Suprapubic skin (tissue), 4 donors: ENCODE measurements around the gene UNC119B. TPM values are rescaled to one million over a fixed set of nuclear protein-coding genes. Genes with fewer than 3 reads are reported as not detected.

Experiments used
- DNase-seq, 2 donors: peaks; one replicate each; pipeline ENCODE4 v3.0.0-alpha.2; 2019; ENCODE audit warnings: low spot score in 2 of 2
- H3K27ac ChIP-seq: fragments of 200-600 bp; sonication (generic); one replicate; pipeline ENCODE4 v1.5.1; 2019
- H3K27me3 ChIP-seq: fragments of 200-600 bp; sonication (generic); one replicate; pipeline ENCODE4 v1.5.1; 2019
- H3K36me3 ChIP-seq: fragments of 200-600 bp; sonication (generic); one replicate; pipeline ENCODE4 v1.5.1; 2019
- H3K4me1 ChIP-seq: fragments of 200-600 bp; sonication (generic); one replicate; pipeline ENCODE4 v1.5.1; 2019
- H3K4me3 ChIP-seq: fragments of 200-600 bp; sonication (generic); one replicate; pipeline ENCODE4 v1.5.1; 2019; ENCODE audit warnings: mild to moderate bottlenecking
- H3K9me3 ChIP-seq: fragments of 200-600 bp; sonication (generic); one replicate; pipeline ENCODE4 v1.5.1; 2019
- EP300 ChIP-seq: sonication (generic); formaldehyde crosslinking; IDR thresholded peaks from one replicate; pipeline ENCODE4 v1.6.1; 2017; ENCODE audit warnings: antibody characterized with exemption
- POLR2A ChIP-seq, 2 donors: fragments of 450-650 bp; IDR thresholded peaks; one replicate each; pipeline ENCODE4 v1.6.1; 2017; ENCODE audit warnings: antibody characterized with exemption in 2 of 2, mild to moderate bottlenecking in 2 of 2, moderate library complexity in 2 of 2
- POLR2AphosphoS5 ChIP-seq, 3 donors: sonication (generic); formaldehyde crosslinking; IDR thresholded peaks; one replicate each; pipeline ENCODE4 v1.6.1; 2017; ENCODE audit warnings: antibody characterized with exemption in 3 of 3
- WGBS: methylation state at CpG from one replicate; pipeline ENCODE4 v1.1.5; 2018; 5-methylcytosine and 5-hydroxymethylcytosine counted together
- total RNA-seq, 4 donors: library from RNA; depleted of rRNA; stranded (reverse); fragments of >200 nt; gene quantifications; one replicate each; pipeline ENCODE4 v1.1.0, GENCODE V29; 2016
- TF ChIP-seq, protein P1 (sequence below), 2 donors: fragments of 200-600 bp in 1 of 2; fragments of 450-650 bp in 1 of 2; sonication (generic) in 1 of 2; IDR thresholded peaks; one replicate each; pipeline ENCODE4 v1.5.1; 2016 to 2019; ENCODE audit warnings: antibody characterized with exemption in 2 of 2, mild to moderate bottlenecking in 1 of 2, moderate library complexity in 1 of 2

UNC119B gene
- total RNA-seq, 4 donors from 2014 or later = 14.2 to 27.6 (median 19.3) TPM

DNA sequence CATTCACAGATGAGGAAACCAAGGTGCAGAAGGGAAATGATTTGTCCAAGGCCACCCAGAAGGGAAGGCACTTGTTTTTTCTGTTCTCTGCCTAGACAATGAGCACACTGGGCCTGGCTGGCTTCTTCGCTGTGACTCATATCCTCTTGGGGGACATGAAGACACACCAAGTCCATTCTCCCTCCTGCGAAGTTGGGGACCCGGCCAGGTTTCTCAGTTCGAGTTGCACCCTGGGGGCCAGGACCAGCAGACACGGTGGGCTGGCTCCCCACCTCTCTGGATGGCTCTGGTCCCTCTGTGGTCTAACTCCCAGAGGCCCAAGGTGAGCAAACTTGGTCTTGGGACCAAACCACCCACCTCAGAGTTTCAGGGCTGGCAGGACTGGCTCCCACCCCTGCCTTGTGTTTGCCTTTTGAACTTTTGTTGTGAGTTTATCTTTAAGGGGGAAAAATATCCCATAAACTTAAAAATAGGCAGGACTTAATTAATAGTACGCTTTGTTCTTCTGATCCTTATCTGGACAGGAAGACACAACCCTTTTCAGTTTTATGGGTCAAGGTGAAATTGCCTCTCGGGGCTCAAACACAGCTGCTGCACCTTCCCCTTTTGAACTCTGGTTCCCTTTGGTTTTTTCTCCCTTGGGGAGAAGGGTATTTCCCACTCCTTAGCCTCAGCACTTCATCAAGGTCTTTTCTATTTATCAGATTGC, 32.3 kb upstream of the UNC119B start:
- H3K36me3 ChIP-seq = no peaks in the 10 kb centered on the region
- no peak for DNase-seq
- H3K4me1 ChIP-seq = peaks cover 10% of the 10 kb centered on the region
- H3K27ac ChIP-seq = peak overlapping the region; percentile 40
- TF ChIP-seq, protein P1, sequence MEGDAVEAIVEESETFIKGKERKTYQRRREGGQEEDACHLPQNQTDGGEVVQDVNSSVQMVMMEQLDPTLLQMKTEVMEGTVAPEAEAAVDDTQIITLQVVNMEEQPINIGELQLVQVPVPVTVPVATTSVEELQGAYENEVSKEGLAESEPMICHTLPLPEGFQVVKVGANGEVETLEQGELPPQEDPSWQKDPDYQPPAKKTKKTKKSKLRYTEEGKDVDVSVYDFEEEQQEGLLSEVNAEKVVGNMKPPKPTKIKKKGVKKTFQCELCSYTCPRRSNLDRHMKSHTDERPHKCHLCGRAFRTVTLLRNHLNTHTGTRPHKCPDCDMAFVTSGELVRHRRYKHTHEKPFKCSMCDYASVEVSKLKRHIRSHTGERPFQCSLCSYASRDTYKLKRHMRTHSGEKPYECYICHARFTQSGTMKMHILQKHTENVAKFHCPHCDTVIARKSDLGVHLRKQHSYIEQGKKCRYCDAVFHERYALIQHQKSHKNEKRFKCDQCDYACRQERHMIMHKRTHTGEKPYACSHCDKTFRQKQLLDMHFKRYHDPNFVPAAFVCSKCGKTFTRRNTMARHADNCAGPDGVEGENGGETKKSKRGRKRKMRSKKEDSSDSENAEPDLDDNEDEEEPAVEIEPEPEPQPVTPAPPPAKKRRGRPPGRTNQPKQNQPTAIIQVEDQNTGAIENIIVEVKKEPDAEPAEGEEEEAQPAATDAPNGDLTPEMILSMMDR (IDR thresholded peaks at IDR 0.05) = no peak
- TF ChIP-seq POLR2A (IDR thresholded peaks at IDR 0.05) (no peak), POLR2AphosphoS5 (IDR thresholded peaks at IDR 0.05) (no peak), EP300 (no peak)
- WGBS = 36% methylated on average over 7 of the region's 7 CpGs
- H3K27me3 ChIP-seq = no peaks in the 10 kb centered on the region
- H3K4me3 ChIP-seq = no peak overlapping the region
- no peaks in the 10 kb centered on the region for H3K9me3 ChIP-seq

DNA sequence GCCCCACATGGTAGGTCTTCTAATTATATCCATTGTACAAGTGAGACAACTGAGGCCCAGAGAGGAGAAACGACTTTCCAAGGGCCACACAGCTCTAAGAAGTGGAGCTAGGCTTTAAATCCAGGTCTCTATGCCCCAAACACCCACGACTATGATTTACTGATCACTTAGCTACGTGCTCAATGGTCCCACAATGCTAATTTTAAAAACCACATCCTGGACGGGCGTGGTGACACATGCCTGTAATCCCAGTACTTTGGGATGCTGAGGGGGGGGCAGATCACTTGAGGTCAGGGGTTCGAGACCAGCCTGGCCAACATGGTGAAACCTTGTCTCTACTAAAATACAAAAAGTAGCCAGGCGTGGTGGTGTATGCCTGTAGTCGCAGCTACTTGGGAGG, 31.7 kb upstream of the UNC119B start:
- no peak overlapping the region for H3K4me3 ChIP-seq
- H3K36me3 ChIP-seq = no peaks in the 10 kb centered on the region
- H3K27me3 ChIP-seq = no peaks in the 10 kb centered on the region
- no peaks in the 10 kb centered on the region for H3K9me3 ChIP-seq
- H3K27ac ChIP-seq = no peak overlapping the region
- TF ChIP-seq POLR2A (IDR thresholded peaks at IDR 0.05) (no peak), POLR2AphosphoS5 (IDR thresholded peaks at IDR 0.05) (no peak), EP300 (no peak)
- TF ChIP-seq, protein P1 (IDR thresholded peaks at IDR 0.05) = no peak
- WGBS = 74% methylated on average over 8 of the region's 8 CpGs
- H3K4me1 ChIP-seq = peaks cover 10% of the 10 kb centered on the region
- no peak for DNase-seq

DNA sequence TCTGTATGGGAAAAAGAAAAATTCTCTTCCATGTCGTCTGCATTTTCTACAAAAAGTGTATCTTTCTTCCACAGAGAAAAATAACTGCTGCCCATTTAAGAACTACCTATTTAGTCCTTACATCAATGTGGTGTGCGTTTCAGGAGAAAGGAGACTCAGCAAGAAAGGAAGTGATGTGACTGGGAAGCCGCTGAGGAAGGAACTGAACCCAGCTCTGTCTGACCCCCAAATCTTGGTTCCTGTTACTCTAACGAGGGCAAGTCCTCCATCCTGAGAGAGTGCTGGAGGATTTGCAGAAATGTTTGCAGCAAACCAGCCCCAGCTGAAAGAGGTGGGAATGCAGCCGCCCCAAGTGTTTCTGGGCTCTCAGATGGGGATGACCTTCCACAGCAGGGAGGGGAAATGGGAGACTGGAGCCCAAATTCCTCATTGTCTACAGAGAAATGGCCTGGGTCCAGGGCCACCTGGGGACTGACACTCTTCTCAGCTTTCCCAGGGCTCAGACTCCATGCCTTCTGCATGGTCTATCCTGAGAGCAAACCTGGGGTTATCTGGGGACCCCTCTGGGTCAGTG, 30.0 kb upstream of the UNC119B start:
- H3K4me3 ChIP-seq = no peak overlapping the region
- WGBS = 52% methylated on average over 5 of the region's 5 CpGs
- no peak for DNase-seq
- TF ChIP-seq, protein P1 (IDR thresholded peaks at IDR 0.05) = no peak
- TF ChIP-seq POLR2A (IDR thresholded peaks at IDR 0.05) (no peak), EP300 (no peak), POLR2AphosphoS5 (IDR thresholded peaks at IDR 0.05) (no peak)
- H3K27me3 ChIP-seq = no peaks in the 10 kb centered on the region
- no peaks in the 10 kb centered on the region for H3K36me3 ChIP-seq
- no peak overlapping the region for H3K27ac ChIP-seq
- peaks cover 14% of the 10 kb centered on the region for H3K4me1 ChIP-seq
- no peaks in the 10 kb centered on the region for H3K9me3 ChIP-seq

DNA sequence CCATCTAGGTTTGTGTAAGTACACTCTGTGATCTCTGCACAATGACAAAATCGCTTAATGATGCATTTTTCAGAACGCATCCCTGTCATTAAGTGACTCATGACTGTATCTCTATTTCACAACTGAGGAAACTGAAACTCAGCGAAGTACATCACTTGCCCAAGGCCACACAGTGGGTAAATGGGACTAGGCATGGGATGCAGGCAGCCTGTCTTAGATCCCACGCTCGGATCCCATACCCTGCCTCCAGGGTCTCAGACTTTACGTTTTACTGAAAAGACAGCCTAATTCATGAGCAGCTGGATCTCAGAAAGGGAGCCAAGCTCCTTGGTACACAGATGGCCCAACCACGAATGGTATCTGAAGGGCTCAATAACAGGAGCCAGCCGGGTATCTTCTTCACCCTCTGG, 25.7 kb upstream of the UNC119B start:
- Histone ChIP-seq H3K9me3 (no peaks in the 10 kb centered on the region), H3K27me3 (no peaks in the 10 kb centered on the region), H3K36me3 (no peaks in the 10 kb centered on the region), H3K27ac (no peak overlapping the region), H3K4me1 (peaks cover 31% of the 10 kb centered on the region), H3K4me3 (no peak overlapping the region)
- WGBS = 51% methylated on average over 8 of the region's 8 CpGs
- no peak for DNase-seq
- TF ChIP-seq POLR2A (IDR thresholded peaks at IDR 0.05) (no peak), POLR2AphosphoS5 (IDR thresholded peaks at IDR 0.05) (peak in 1 of 3 donors; percentile 40), EP300 (no peak)
- TF ChIP-seq, protein P1 (IDR thresholded peaks at IDR 0.05) = no peak

DNA sequence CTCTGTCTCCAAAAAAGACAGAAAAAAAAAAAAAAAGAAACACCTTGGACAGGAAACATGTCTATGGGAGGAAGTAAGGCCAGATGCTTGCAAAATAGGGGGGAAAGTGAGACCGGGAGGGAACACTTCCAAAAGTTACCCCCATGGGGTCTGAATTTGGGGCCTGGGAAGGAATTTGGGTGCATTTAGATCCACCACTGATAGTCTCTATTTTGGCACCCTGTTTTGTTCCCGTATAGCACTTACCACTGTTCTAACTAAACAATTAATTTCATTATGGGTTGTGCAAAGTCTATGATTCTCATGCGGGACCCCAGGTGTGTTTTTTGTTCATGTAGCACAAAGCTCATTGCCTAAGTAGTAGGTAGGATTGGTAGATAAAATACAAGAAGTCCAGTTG, 24.7 kb upstream of the UNC119B start:
- no peak for DNase-seq
- TF ChIP-seq POLR2A (IDR thresholded peaks at IDR 0.05) = no peak
- no peak for TF ChIP-seq EP300
- TF ChIP-seq, protein P1 (IDR thresholded peaks at IDR 0.05) = no peak
- TF ChIP-seq POLR2AphosphoS5 (IDR thresholded peaks at IDR 0.05) = no peak
- Histone ChIP-seq H3K36me3 (no peaks in the 10 kb centered on the region), H3K4me3 (no peak overlapping the region), H3K27me3 (no peaks in the 10 kb centered on the region), H3K27ac (no peak overlapping the region), H3K9me3 (no peaks in the 10 kb centered on the region), H3K4me1 (peaks cover 39% of the 10 kb centered on the region)
- WGBS = 67% methylated on average over 3 of the region's 3 CpGs
